Mucosa of descending colon (tissue), 3 donors: Measurements from ENCODE around the gene DNAJC25. TPM values are rescaled to one million over a fixed set of nuclear protein-coding genes. Genes with fewer than 3 reads are reported as not detected.

Source experiments
- ATAC-seq: fragments of 200-7000 bp; cut with Tn5 transposase; one replicate; pipeline ENCODE4 v1.9.1; 2020; ENCODE audit warnings: mild to moderate bottlenecking, moderate library complexity
- DNase-seq, 3 donors: peaks; one replicate each; pipeline ENCODE4 v3.0.0-alpha.2; 2020
- H3K36me3 ChIP-seq: fragments of 200-600 bp; one replicate; pipeline ENCODE4 v1.8.0; 2021; ENCODE audit warnings: low read depth, mild to moderate bottlenecking
- H3K4me1 ChIP-seq: fragments of 200-600 bp; one replicate; pipeline ENCODE4 v1.8.0; 2021; ENCODE audit warnings: low read depth, mild to moderate bottlenecking
- H3K4me3 ChIP-seq: fragments of 200-600 bp; one replicate; pipeline ENCODE4 v1.8.0; 2021; ENCODE audit warnings: mild to moderate bottlenecking
- H3K9me3 ChIP-seq: fragments of 200-600 bp; one replicate; pipeline ENCODE4 v1.8.0; 2021; ENCODE audit warnings: mild to moderate bottlenecking
- intact Hi-C, 2 donors: fragments of 100-400 bp; cut with DNase I in 1 of 2; cut with micrococcal nuclease in 1 of 2; formaldehyde crosslinking; loops; one replicate each; pipeline versions ENCODE4 v1.11.0 to v1.11.1; 2022; cut with DNase I, micrococcal nuclease
- total RNA-seq, 3 donors: library from RNA; stranded (reverse); fragmentation: NEBNext Ultra II Directional in 2 of 3; extraction: Animal tissue kit (Norgen Biotek cat#: 25700) in 2 of 3; gene quantifications; one replicate each; pipeline versions ENCODE4 v1.2.1 to v1.2.4, GENCODE V29; 2021 to 2023
- TF ChIP-seq, protein P1 (sequence below): fragments of 200-600 bp; IDR thresholded peaks from one replicate; pipeline ENCODE4 v1.8.0; 2022; ENCODE audit warnings: antibody characterized with exemption, mild to moderate bottlenecking
- donor health status: DM: no; HTN: no; CAD: no; lungs with moderate emphysema.
- donor health status: DM: no; HTN: no; CAD: no.
- donor health status: DM: no; HTN: yes; CAD: no.

DNAJC25 gene
- total RNA-seq, 3 donors from 2014 or later: 7.5 to 8.0 (median 7.7) TPM

DNA sequence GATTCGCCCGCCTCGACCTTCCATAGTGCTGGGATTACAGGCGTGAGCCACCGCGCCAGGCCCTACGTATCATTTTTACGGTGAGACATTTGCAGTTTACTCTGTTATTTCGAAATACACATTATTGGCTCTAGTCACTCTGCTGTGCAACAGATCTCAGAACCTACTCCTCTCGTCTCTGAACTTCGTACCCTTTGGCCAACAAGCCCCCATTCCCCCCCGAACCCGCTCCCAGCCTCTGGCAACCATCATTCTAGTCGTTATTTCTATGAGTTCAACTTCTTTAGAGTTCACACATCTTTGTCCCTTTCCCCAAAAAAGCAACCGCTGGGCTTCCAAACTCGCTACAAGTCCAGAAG is 32.4 kb upstream of the DNAJC25 start:
- intact Hi-C loops: no loop called here
- DNase-seq: peak in 2 of 3 donors; percentile 52 to 62

DNA sequence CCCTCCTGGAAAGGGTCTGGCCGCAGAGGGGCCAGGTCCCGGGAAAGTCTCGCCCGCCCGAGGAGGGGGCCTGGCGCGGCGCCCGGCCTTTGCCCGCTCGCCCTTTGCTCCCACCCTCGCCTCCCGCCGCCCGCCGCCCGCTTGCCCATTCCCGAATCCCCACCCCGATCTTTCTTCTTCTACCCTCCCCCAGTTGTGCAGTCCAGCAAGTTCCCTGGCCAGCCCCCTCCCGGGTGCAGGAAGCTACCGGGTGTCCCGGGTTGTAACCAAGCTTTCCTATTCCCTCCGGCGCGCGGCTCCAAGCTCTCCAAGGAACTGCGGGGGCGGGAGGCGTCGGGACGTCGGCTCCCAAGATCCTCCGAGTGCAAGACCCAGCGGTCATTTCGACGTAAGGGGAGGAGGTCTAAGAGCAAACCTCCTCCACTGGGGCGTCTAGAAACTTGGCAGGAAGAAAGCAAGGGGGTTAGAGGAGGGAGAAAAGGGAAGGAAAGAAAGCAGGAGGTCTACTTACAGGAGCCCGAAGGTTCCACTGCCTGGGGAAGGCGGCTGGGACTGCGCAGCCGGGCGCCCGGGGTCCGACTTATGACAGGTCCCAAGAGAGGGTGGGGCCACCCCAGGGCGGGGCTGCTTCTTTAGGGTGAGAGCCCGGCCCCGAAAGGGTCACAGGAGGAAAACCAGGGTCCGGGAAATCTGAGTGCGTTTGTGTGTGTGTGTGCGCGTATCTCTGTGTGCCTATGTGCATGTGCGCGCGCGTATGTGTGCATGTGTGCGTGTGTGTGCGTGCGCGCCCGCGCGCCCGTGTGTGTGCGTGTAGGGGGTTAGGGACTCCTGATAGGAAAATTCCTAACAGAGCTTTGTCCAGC is 31.8 kb upstream of the DNAJC25 start, which contains the start of gene PTGR1:
Gene PTGR1 (minus strand): TSS at position 556 of the 863 bp plus-strand sequence. CDS start 2,225 bp downstream, outside the sequence.
- H3K9me3 ChIP-seq: no peaks in the 10 kb centered on the region
- peak within 1 kb of the TSS; percentile 45 for H3K4me3 ChIP-seq
- no peaks in the 10 kb centered on the region for H3K36me3 ChIP-seq
- no peaks in the 10 kb centered on the region for H3K4me1 ChIP-seq
- intact Hi-C loops: no loop called here
- DNase-seq (peak; percentile 85 to 86 (median 86)), ATAC-seq (peak; percentile 87)
- TF ChIP-seq, protein P1, sequence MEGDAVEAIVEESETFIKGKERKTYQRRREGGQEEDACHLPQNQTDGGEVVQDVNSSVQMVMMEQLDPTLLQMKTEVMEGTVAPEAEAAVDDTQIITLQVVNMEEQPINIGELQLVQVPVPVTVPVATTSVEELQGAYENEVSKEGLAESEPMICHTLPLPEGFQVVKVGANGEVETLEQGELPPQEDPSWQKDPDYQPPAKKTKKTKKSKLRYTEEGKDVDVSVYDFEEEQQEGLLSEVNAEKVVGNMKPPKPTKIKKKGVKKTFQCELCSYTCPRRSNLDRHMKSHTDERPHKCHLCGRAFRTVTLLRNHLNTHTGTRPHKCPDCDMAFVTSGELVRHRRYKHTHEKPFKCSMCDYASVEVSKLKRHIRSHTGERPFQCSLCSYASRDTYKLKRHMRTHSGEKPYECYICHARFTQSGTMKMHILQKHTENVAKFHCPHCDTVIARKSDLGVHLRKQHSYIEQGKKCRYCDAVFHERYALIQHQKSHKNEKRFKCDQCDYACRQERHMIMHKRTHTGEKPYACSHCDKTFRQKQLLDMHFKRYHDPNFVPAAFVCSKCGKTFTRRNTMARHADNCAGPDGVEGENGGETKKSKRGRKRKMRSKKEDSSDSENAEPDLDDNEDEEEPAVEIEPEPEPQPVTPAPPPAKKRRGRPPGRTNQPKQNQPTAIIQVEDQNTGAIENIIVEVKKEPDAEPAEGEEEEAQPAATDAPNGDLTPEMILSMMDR: no peak

More for the DNA sequence above, 32.4 kb upstream of the DNAJC25 start:
- TF ChIP-seq, protein P1: no peak
- Histone ChIP-seq H3K4me3 (peak overlapping the region; percentile 45), H3K9me3 (no peaks in the 10 kb centered on the region), H3K4me1 (no peaks in the 10 kb centered on the region), H3K36me3 (no peaks in the 10 kb centered on the region)
- ATAC-seq: peak; percentile 58

DNA sequence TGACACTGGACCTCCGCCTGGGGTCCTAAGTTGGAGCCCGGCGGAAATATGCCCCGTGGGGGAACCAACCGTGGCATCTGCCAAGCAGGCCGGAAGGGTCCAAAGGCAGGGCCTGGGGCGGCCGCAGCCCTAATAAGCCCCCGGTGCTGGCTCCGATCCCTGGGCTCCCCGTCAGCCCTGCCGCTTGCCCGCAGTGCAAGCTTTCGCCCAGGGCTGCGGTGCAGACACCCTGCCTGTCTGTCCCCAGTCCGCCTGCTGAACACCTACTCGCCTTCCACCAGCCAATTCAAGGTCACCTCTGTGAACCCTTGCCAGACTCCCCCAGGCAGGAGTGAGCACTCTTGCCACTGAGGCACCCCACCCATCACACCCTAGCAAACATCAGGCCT is 31.2 kb upstream of the DNAJC25 start:
- peak; percentile 2 for ATAC-seq
- peaks cover 2% of the 10 kb centered on the region for H3K4me1 ChIP-seq
- DNase-seq: no peak
- H3K9me3 ChIP-seq: no peaks in the 10 kb centered on the region
- no peaks in the 10 kb centered on the region for H3K36me3 ChIP-seq
- intact Hi-C loops: no loop called here
- TF ChIP-seq, protein P1: no peak
- peak overlapping the region; percentile 45 for H3K4me3 ChIP-seq

DNA sequence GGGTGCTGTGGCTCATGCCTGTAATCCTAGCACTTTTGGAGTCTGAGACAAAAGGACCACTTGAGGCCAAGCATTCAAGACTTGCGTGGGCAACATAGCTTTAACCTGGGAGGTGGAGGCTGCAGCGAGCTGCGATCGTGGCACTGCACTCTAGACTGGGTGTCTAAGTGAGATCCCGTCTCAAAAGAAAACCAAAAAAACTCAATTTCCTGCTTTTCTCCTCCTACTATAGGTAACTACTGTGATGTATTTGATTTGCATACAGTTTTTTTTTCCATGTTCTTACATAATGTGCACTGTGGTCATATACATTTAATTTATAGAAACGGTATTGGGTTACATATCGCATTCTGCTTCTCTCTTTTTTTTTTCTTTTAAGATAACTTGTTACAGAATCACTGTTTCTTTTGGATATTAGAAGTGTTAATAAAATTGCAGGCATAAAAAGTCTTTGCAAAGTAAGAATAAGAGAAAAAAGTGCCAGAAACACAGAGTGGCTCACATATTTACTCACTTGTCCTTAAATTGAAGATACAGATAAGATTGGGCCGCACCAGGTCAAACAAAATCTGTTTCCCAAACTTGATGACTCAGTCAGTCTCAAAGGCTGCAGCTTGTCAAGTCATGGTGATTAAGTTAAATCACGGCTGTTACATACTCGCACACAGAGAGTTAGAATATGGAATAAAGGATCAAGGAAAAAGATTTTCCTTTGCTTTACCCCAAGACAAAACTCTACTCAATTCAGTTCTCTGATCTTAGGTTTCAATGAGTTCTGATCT is 29.7 kb upstream of the DNAJC25 start:
- Histone ChIP-seq H3K36me3 (no peaks in the 10 kb centered on the region), H3K4me1 (peaks cover 4% of the 10 kb centered on the region), H3K9me3 (no peaks in the 10 kb centered on the region), H3K4me3 (no peak overlapping the region)
- intact Hi-C loops: no loop called here
- no peak for DNase-seq
- no peak for ATAC-seq
- TF ChIP-seq, protein P1: no peak

DNA sequence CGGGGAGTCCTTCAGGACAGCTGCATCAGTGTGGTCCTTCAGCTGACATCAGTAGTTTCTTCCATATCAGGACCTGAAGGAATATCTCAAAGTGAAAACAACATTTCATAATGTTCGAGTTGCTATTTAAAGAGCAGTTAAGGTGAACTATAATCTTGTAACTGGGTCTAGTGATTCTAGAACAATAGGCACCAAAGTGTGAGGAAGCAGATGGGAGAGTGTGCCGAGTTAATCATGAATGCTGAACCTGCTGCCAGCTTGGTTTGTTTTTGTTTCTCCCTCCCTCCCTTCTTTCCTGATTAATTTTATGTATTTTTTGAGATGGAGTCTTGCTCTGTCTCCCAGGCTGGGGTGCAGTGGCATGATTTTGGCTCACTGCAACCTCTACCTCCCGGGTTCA is 28.1 kb upstream of the DNAJC25 start:
- no peak overlapping the region for H3K4me3 ChIP-seq
- peaks cover 4% of the 10 kb centered on the region for H3K4me1 ChIP-seq
- no peaks in the 10 kb centered on the region for H3K9me3 ChIP-seq
- ATAC-seq (no peak), DNase-seq (no peak)
- intact Hi-C loops: no loop called here
- no peaks in the 10 kb centered on the region for H3K36me3 ChIP-seq
- TF ChIP-seq, protein P1: no peak
